Measurements from ENCODE around the gene EFHC1. TPM values are rescaled to one million over a fixed set of nuclear protein-coding genes. Genes with fewer than 3 reads are reported as not detected.
A peak's percentile ranks its signal among the peaks of the same experiment; 100 is the strongest.

EFHC1 gene
- total and polyA plus RNA-seq, 2 of the 13 experiments (the other 11 are each of a cell fraction or from before 2014, with no cell fraction given) = 23.4 to 29.5 TPM

- no peak for TF ChIP-seq ARID4A (CRISPR knock-in tag; IDR thresholded peaks at IDR 0.05; ENCODE audit: borderline replicate concordance)
- no peak for TF ChIP-seq ZNF275 (CRISPR knock-in tag; IDR thresholded peaks at IDR 0.05; ENCODE audit: borderline replicate concordance)
- TF ChIP-seq GRHL1 (CRISPR knock-in tag; conservative IDR thresholded peaks at IDR 0.05) = no peak
- no peak; the same call in 1 of the 2 replicates for TF ChIP-seq ZKSCAN8 (CRISPR knock-in tag; IDR thresholded peaks at IDR 0.05; ENCODE audit: borderline replicate concordance)
- TF ChIP-seq MZF1 (CRISPR knock-in tag; IDR thresholded peaks at IDR 0.05; ENCODE audit: borderline replicate concordance) = no peak
- no peak for TF ChIP-seq SNAPC5 (CRISPR knock-in tag; IDR thresholded peaks at IDR 0.05; ENCODE audit: borderline replicate concordance)
- TF ChIP-seq SOX6 (IDR thresholded peaks at IDR 0.05) = no peak
- peak; percentile 61; the same call in 1 of the 2 replicates for TF ChIP-seq SOX6 (CRISPR knock-in tag; IDR thresholded peaks at IDR 0.05)
- TF ChIP-seq KDM5B (CRISPR knock-in tag; IDR thresholded peaks at IDR 0.05; ENCODE audit: borderline replicate concordance) = peak; percentile 61; the same call in 1 of the 2 replicates
- TF ChIP-seq RBFOX2 (IDR thresholded peaks at IDR 0.05; ENCODE audit: low read depth, low read length) = no peak
- TF ChIP-seq SP4 (CRISPR knock-in tag; IDR thresholded peaks at IDR 0.05) = 0 out of 2 replicates have a peak, but pooled peaks have one; percentile 49
- TF ChIP-seq DPF2 (CRISPR knock-in tag; IDR thresholded peaks at IDR 0.05; ENCODE audit: borderline replicate concordance, low read depth) = 0 out of 2 replicates have a peak, but pooled peaks have one; percentile 60
- no peak for TF ChIP-seq GLI4 (CRISPR knock-in tag; IDR thresholded peaks at IDR 0.05; ENCODE audit: borderline replicate concordance)
- no peak for TF ChIP-seq ZNF160 (CRISPR knock-in tag; IDR thresholded peaks at IDR 0.05)
- no peak for TF ChIP-seq PRMT3 (CRISPR knock-in tag; IDR thresholded peaks at IDR 0.05; ENCODE audit: borderline replicate concordance, low read depth)
- TF ChIP-seq ZNF460 (CRISPR knock-in tag; IDR thresholded peaks at IDR 0.05; ENCODE audit: borderline replicate concordance) = no peak
- no peak for TF ChIP-seq SRSF4 (IDR thresholded peaks at IDR 0.05; ENCODE audit: low read depth, low read length, poor library complexity, severe bottlenecking)
These were observed 125.4 kb downstream of the EFHC1 start (continued) for GRCh38 chr6:52545406-52546119.
